GM18511 (cell line): Measurements from ENCODE around the gene HOXB8.

ENCODE experiments used
- ATAC-seq: cut with Tn5 transposase; IDR thresholded peaks from one replicate; pipeline ENCODE4 v1.9.1; 2021; ENCODE audit warnings: mild to moderate bottlenecking, moderate library complexity; ENCODE audit not compliant: unreplicated experiment

HOXB8 gene

DNA sequence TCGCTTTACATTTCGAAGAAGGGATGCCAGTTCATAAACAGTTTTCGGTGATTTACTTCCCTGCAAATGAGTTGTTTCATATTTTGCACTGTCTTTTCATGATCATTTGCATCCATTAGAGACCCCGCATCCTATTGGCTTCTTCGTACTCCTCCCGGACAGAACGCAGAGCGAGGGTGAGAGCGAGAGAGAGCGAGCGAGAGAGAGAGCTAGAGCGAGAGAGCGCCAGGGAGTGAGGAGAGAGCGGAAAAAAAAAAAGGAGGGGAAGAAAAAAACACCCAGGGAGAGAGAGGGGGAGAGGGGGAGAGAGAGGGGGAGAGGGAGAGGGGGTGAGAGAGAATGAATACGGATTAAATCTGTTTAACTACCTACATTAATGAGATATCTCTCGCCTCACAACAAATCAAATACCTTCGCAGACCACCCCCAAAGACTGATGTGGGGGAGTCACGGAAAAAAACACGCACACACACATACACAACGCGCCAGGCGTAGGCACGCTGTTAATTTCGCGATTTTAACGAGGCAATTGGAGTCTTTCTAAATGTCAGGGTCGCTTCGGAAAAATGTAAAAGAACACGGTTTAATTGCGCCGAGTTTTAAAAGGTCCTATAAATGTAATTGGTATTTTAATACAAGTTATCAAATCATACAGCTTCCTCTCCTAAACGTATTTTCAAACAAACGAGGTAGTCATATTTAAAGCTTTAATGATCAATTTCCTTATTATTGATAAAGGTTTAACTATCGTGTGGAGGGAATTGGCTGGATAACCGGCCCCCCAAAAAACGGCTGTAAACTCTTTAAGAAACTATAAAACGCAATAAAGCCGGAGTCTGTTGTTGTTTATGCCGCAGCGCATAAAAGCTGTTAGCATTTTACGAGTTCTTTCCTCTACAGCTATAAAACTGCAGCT is at the start of gene HOXB8:
TSS of gene HOXB8 (minus strand) at position 246 of the 916 bp plus-strand sequence. CDS start 588 bp downstream, outside the sequence.
- ATAC-seq, result no peak

DNA sequence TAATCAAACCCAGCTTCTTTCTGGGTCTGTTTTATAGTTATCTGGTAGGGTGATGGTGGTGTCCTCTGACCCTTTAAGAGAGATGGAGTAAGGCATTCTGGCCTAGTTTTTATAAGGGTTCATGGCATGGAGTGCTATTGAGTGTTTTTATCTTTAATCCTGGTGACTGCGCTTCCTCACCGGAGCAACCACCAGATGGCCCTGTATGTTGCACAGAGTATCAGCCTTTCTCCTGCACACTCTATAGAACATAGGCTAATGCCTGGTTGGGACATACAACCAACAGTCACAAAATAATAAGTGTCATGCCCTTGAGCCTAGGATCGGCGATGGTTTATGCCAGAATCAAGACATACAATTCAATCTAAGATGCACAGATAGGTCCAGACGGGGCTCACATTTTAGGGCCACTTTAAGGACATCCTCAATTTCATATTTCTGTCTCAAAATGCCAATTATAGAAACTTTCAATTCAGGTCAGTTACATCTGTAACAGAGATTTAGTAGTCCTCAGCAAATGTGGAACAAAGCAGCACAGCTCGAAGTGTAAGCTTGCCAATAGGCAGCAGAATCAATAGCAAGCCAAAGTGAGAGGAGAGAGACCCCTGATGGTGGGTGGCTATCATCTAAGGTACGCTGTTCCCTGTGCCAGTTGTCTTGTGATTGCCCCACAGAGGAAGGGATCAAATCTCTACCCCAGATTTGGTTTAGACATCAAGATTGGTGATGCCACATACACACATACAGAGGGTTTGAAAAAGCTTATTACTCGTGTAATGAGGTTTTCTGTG is 48.2 kb upstream of the HOXB8 start:
- no peak for ATAC-seq

DNA sequence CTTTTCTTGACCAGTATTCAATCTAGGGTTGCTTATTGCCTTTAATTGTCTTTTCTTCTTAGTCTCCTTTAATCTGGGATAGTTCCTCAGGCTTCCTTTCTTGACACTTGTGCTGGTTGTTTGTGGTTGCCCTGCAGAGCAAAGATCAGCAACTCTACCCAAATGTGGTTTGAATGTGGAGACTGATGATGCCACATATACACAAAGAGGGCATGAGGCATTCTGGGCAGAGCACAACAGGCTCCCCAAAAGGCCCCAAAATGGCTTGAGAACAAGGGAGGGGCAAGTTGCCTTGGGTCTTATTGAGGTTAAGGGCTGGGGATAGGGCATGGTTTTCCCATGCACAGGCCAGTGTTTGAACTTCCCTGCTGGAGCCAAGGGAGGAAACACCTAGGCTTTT is 40.8 kb upstream of the HOXB8 start:
- no peak for ATAC-seq

DNA sequence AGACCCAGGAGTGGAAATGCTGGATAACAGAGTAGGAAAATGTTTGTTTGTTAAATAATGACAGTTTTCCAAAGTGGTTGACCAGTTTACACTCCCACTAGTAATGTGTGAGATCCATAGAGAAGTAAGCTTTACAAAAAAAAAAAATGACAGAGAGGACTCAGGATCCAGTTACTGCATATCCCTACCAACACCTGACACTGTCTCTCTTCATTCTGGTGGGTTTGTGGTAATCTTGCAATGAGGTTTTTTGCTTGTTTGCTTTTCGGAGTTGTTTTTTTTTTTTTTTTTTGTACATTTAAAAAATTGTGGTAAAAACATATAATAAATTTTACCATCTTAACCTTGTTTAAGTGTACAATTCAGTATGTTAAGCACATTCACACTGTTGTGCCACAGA is 34.6 kb upstream of the HOXB8 start:
- no peak for ATAC-seq

DNA sequence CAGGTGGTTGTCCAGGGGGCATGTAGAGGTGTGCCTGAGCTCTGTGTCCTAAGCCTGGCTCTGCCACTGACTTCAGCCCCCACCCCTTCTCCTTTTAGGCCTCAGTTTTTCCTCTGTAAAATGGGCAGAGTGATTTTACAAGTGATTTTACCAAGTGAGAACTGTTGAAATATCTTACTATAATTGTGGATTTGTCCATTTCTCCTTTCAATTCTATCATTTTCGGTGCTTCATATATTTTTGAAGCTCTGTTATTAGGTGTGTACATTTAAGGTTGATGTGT is 32.8 kb upstream of the HOXB8 start:
- ATAC-seq, result no peak

DNA sequence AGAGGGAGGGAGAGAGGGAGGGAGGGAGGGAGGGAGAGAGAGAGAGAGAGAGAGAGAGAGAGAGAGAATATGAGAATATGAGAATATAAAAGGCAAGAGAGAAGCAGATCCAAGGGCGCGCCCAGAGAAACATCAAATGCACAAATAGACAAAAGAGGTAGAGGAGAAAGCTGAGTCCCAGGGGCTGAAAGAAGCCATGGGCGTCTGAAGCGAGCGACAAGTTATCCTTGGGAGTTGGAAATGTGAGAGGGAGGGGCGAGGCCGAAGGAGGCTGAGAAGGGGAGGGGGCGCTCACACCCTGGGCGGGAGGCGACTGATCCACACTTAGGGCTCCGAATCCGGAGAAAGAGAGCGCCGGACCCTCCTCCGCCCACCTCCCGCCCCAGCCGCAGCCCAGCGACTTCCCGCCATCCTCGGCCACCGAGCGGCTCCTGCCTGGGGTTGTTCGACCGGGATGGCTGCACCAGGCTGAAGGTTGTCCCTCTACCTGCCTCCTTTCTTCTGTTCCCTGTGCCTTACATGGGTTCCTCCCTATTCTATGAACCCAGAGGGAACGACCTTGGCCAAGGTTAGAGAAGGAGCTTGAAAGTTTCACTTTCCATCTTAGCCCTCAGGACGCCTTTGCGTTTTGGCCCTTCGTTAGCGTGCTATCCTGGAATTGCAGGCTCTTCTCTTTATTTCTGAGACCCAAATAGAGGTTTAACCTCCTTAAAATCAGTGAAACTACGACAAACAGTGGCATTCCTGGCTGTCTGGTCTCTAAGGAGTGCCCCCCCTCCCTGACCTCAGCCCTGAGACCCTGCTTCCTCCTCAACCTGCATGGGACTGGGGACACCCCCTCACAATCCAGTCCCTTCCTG is 32.2 kb upstream of the HOXB8 start:
- no peak for ATAC-seq

DNA sequence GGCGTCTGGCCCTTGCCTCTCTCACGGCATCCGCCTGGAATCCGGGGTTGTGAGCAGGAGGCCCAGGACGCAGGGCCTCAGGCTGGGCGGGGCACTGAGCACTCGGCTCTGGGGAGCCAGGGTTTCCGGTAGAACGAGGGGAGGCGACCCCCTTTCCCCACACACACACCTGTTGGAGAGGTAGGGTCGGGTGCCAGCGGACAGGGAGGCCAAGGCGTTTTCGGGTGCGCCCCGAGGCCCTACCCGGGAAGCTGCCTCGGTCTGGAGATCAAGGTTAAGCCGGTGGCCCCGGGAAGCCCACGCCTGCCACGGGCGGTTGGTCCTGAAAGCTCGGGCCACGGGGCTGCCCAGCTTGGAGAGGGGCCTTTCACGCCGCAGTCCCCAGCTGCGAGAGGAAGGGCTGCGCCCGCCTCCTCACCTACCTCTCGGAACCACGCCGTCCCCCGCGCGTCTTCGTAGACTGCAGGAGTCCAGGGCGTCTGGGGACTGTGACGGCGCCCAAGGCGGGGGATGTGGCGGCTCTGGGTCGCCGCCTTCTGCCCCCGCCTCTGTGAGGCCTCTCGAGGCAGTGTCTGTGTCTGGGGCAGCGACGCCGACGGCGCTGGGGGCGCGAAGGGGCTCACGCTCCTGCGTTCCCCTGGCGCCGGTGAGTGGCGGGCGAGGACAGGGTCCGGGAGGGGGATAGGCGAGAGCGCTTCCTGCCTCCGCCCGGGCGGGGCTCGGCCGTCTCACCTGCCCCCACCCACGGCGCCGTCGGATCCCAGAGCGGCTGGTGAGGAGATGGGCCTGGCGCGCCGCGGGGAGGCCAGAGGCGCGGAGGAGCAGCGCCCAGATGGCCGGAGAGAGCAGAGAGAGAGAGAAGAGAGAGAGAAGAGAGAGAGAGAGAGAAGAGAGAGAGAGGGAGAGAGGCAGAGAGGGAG is 31.4 kb upstream of the HOXB8 start:
- ATAC-seq, result no peak

DNA sequence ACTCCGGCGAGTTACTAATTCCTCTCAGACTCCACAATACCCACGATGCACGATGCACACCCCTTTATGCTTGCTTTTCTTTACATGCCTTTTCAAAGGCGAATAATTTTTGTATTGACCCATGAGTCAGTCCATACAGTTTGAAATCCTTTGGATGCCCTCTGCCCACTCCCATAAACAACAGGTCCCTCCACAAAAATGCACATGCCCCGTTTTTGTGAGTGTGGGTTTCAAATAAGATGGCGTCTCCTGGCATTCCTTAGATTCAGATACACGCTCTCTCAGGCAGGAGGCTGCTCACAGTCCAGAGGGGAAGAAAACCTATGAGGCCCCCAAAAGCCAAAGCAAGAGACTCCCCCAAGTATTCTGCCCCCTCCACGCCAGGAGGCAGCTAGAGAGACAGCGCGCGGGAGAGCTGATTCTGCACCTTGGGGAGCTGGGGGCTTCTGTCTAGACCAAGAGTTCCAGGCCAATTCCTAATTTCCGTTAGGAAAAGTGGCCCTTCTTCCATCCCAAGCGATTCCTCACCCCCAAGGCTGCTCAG is 30.6 kb upstream of the HOXB8 start:
- no peak for ATAC-seq

DNA sequence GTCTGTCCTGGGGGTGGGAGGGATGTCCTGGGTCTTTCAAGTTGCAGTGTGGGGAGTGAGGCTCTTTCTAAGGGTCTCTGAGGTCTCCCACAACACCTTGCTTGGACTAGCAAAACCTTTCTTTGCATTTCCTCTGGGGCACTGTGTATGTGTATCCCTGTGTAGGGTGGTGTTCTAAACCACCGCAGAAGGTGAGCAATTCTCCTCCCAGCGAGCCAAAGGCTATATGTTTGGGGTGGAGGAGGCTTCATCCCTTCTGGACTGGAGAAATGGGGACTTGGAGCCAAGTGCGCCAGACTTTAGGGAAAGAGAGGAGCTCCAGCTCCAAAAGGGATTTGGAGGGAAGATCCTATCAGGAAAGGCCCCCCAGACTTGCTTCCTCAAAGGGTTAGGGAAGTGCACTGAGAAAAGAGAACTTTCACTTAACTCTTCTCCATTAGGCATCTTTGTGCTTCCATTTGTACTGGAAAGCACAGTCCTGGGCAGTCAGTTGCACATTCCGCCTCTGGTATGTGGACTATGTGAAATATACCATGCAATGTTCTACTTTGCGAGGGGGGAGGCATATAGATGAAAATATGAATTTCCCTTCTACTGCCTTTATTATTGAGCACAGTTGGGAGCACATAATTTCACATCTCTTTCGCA is 29.9 kb upstream of the HOXB8 start:
- ATAC-seq, result no peak

DNA sequence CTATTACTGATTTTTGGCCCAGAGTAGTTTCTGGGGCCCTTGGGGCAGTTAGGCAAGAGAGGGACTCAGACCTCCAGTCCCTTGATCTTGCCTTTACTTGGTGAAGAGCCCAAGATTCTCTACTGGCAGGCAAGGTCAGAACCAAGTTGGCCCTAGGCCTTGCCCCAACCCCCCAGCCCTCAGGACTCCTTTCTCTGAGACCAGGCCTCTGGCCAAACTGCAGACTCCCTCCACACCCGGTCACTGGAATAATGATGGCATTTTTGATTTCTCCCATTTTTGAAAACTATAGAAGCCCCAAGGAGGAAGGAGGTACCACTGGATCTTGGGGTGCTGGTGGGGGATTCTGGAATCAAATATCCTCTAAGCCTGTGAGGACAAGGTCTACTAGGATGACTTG is 29.1 kb upstream of the HOXB8 start:
- no peak for ATAC-seq

DNA sequence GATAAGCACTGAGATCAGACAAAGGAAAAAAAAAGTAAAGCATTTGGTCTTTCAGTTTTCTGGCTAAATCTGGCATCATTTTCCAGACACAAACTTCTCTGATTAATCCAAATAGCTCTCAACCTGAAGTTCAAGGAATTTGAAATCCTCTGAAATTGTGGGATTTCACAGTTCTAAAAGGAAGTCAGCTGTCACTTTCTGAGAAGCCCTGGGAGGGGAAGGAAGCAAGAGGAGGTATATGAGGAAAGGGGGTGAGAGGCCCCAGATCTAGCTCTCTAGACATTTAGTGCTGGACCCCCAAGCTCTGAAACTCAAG is 28.6 kb upstream of the HOXB8 start:
- no peak for ATAC-seq

DNA sequence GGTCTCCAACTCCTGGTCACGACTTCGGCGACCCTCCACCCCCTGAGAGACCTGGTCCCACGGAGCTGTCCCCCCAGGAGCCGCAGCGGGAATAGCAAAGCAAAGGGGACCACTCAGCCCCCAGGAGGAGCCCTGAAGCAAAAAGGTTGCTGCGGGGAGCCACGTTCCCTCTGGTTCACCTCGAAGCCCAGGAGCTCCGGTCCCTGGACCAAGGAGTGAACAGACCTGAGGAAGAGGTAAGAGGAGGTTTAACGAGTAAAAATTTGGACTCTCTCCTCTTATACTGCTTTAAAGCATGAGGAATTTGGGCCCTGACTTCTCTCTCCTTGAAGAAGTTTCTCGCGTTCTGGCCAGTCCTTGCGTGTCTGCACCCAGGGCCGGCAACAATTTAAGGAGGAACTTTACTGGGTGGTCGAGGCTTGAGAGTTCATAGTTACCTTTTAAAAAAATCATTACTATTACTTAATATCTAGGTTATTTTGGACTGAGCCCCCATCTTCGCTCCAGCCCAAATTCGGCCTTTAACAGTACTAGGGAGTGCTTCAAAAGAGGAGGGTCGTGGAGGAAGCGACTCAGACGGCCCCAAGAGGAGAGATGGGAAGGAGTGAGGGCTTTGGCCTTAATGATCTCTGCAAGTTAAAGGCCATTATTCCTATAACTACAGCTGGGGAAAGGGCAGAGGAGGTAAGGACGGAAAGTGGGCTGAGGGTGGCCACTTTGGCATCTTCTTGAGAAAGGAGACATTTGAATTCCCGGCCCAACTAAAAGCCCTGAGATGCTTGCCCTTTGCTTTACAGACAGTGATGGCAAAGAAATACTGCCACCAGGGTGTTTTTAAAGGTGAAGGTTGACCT is 28.0 kb upstream of the HOXB8 start:
- no peak for ATAC-seq

DNA sequence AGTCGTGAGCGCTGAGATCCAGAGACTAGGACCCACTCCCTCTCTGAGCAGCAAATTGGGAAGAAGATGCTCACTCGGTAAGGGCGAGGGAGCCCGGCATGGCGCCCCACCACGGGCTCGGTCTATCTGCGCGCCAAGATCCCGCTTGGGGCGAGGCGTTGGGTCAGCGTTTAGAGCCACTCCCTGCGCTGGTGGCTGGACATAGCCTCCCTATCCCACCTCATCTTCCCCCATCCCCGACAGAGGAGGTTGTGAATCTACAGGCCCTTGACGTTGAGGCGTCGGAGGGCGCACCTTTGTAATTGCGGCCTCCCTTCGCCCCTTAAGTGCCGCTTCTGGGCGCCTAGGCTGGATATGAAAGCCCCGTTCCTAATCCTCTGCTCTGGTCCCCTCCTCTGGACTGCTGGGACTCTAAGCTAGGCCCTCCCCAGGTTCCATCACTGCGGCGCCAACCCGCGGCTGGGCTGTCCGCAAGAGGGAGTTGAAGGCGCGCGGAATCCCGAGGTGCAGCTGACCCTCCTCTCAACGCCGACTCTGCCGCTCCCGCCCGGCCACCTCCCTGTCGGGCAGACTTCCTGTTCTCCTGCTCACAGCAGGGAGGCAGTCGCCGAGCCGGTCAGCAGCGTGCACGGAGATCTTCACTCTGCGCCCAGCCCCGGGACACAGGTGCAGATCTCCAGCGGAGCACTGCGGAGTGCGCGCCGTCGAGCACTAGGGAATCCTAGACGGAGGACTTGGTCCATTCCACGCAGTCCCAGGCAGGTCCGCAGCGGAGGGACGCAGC is 27.2 kb upstream of the HOXB8 start:
- no peak for ATAC-seq

DNA sequence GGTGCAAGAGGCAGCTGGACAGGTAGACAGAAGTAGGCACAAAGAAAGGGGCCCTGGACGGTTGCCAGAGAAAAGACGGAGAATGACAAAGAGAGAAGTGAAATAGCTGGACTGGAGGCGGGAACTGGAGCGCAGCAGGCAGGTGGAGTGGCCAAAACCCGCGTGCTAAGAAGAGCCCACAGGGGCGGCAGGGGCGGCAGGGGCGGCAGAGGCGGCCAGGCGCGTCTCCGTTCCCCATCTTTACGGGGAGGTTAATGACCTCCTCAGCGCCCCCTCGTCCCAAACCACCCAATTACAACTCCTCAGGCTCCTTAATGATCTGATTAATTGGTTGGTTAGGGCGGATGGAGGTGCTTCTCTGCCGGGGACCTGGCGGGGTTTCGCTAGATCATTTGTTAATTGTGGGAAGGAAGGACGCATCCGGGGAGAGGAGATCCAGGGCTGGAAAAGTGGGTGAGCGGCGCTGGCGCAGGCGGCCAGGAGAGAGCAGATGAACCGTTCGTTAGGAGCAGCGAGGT is 26.5 kb upstream of the HOXB8 start:
- no peak for ATAC-seq

DNA sequence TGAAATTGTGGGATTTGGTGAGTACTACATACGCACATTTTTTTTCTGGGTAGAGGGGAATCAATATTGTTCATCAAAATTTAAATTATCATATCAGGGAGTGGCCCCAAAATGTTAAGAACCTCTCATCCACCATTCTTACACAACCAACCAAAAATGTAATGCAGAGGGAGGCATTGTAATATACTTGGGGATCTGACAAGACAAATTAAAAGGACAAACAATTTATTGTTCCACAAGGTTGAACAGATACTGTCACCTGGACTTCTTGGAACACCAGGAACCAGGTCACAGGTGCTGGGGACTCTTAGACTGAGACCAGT is 25.7 kb upstream of the HOXB8 start:
- ATAC-seq, result no peak

DNA sequence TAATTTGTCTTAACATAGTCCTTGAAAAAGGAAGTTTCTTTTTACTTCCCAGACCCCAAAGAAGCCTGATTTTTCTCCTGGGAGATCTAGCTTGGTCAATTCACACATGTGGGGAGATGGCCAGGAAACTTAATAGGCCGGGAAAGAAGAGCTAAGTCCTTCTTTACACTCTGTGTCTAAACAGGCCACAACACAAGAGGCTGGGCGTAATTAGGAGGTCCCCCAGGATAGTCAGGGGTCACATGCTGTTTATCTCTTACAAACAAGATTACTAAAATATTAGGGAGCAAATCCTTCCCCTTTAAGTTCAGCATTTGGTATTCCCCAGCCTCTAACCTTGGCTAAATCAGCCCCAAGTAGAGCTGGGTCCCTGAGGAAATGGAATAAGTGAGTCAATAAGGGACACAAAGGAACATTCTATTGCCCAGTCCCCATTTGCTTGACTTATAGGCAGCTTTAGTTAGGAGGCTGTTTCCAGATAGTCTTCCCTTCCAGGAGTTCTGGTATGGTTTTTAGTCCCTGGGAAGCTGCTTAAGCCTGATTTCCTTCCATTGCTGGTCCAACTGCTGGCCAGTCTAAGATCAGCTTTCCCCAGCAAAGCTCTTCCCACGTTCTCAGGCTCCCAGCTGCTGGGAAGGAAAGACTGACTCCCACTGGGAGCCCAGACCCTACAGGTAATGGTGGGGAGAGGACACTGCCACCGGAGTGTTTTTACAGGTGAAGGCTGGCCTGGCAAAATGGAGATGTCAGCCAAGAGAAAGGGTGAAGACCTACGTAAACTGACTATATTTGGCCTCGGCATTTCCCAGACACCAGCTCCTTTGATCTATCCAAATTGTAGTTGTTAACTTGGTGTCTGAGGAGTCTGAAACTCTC is 25.1 kb upstream of the HOXB8 start:
- ATAC-seq, result no peak

DNA sequence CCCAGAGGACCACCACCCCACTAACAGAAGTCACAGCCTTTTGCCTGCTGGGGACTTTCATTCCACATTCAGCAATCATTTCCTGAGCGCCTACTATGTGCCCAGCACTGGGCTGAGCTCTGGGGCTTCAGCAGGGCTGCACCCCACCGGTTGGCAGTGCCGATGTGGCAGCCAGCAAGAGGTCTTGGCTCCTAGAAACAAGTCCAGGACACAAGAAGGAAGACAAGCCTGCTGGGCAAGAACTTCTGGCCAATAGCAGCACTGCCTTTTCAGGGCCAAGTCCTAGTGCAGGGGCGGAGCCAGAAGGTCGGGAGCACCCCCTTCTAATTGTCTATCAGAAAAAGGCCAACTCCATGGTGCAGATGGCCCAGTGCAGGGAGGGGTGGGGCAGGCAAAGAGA is 24.0 kb upstream of the HOXB8 start:
- ATAC-seq, result no peak
